PC-3 (cell line): ENCODE measurements around the gene ARMC5. TPM values are rescaled to one million over a fixed set of nuclear protein-coding genes. Genes with fewer than 3 reads are reported as not detected.

Source experiments
- ATAC-seq: fragments of 200-7000 bp; cut with Tn5 transposase; 2 replicates; pipeline ENCODE4 v1.9.1; 2020; ENCODE audit warnings: mild to moderate bottlenecking, moderate library complexity
- BruUV-seq: library from RNA; stranded (reverse); fragments of 400-500 nt; replicated peaks from 2 replicates; lab custom pipeline; 2021; lab: Mats Ljungman, UMichigan
- CTCF ChIA-PET: fragments of 300-600 bp; sonication (Branson Sonifier 250); formaldehyde crosslinking; loops from one replicate; lab custom pipeline; 2022; ENCODE audit warnings: antibody characterized with exemption; lab: Charles Lee
- POLR2A ChIA-PET: fragments of 300-600 bp; sonication (Branson Sonifier 250); formaldehyde crosslinking; loops from one replicate; lab custom pipeline; 2022; ENCODE audit warnings: antibody characterized with exemption; ENCODE audit not compliant: unreplicated experiment; lab: Charles Lee
- DNase-seq: peaks from one replicate; pipeline ENCODE4 v3.0.0-alpha.2; 2015
- H2AFZ ChIP-seq: fragments of 300-600 bp; sonication (generic); 2 replicates; pipeline ENCODE4 v1.6.0; 2016; ENCODE audit warnings: antibody characterized with exemption, low read length
- H3F3A ChIP-seq: fragments of 300-600 bp; sonication (generic); one replicate; pipeline ENCODE4 v1.6.0; 2017; ENCODE audit warnings: antibody characterized with exemption, low read length, control low read depth, mild to moderate bottlenecking; ENCODE audit not compliant: unreplicated experiment
- H3K27ac ChIP-seq: fragments of 300-600 bp; sonication (generic); 2 replicates; pipeline ENCODE4 v1.5.1; 2016; ENCODE audit warnings: mild to moderate bottlenecking, low read length
- H3K27me3 ChIP-seq: fragments of 300-600 bp; sonication (generic); 2 replicates; pipeline ENCODE4 v1.6.1; 2016; ENCODE audit warnings: low read length, mixed read lengths
- H3K36me3 ChIP-seq: fragments of 300-600 bp; sonication (generic); 2 replicates; pipeline ENCODE4 v1.6.1; 2016; ENCODE audit warnings: low read depth, mixed run types, low read length, mixed read lengths
- H3K4me1 ChIP-seq: fragments of 300-600 bp; sonication (generic); 2 replicates; pipeline ENCODE4 v1.5.1; 2016; ENCODE audit warnings: low read length; ENCODE audit not compliant: insufficient read depth
- H3K4me2 ChIP-seq: fragments of 300-600 bp; sonication (generic); 2 replicates; pipeline ENCODE4 v1.6.0; 2016; ENCODE audit warnings: low read length
- H3K4me3 ChIP-seq: fragments of 300-600 bp; sonication (generic); 2 replicates; pipeline ENCODE4 v1.5.1; 2016; ENCODE audit warnings: mild to moderate bottlenecking, low read length, mixed read lengths
- H3K79me2 ChIP-seq: fragments of 300-600 bp; sonication (generic); 2 replicates; pipeline ENCODE4 v1.6.1; 2017; ENCODE audit warnings: low read length, mixed read lengths
- H3K9ac ChIP-seq: fragments of 300-600 bp; sonication (generic); 2 replicates; pipeline ENCODE4 v1.6.0; 2016; ENCODE audit warnings: mild to moderate bottlenecking, low read length
- H3K9me2 ChIP-seq: fragments of 300-600 bp; sonication (generic); replicated peaks from 2 replicates; pipeline ENCODE4 v1.6.1; 2016; ENCODE audit warnings: mixed run types, low read length, mixed read lengths
- H3K9me3 ChIP-seq: fragments of 300-600 bp; sonication (generic); 2 replicates; pipeline ENCODE4 v1.6.1; 2016; ENCODE audit warnings: low read length, mixed read lengths
- H4K20me1 ChIP-seq: fragments of 300-600 bp; sonication (generic); 2 replicates; pipeline ENCODE4 v1.6.1; 2016; ENCODE audit warnings: low read length, mixed read lengths
- CTCF ChIP-seq: fragments of 300-600 bp; sonication (generic); conservative IDR thresholded peaks from 2 replicates; pipeline ENCODE4 v1.5.1; 2017; ENCODE audit warnings: antibody characterized with exemption, low read depth, mild to moderate bottlenecking, low read length
- EZH2 ChIP-seq: fragments of 300-600 bp; sonication (generic); IDR thresholded peaks from one replicate; pipeline ENCODE4 v1.6.1; 2017; ENCODE audit warnings: antibody characterized with exemption, mild to moderate bottlenecking, low read length; ENCODE audit not compliant: unreplicated experiment
- EZH2phosphoT487 ChIP-seq: fragments of 300-600 bp; sonication (generic); IDR thresholded peaks from 2 replicates; pipeline ENCODE4 v1.6.1; 2018; ENCODE audit warnings: mild to moderate bottlenecking, antibody characterized with exemption, low read length, borderline replicate concordance
- intact Hi-C: fragments of 100-400 bp; cut with micrococcal nuclease; formaldehyde crosslinking; loops from 2 replicates; pipeline ENCODE4 v1.9.0; 2023
- total RNA-seq: library from RNA; depleted of rRNA; stranded (reverse); fragments of >200 nt; gene quantifications from 2 replicates; pipeline ENCODE4 v1.2.3, GENCODE V29; 2014

Gene ARMC5
- total RNA-seq, 1 experiment from 2014 or later, result 5.8 TPM

GRCh38 chr16:31471875-31472708 lies 12.8 kb downstream of the ARMC5 start, which contains the start of gene TGFB1I1:
Gene TGFB1I1 (plus strand): TSS chr16:31472152. CDS start chr16:31472189, 37 bp downstream.
- POLR2A ChIA-PET, result interaction anchor here (0.9 kb wide), 1 partner anchor 12 kb away, joined by 5 read pairs; no protein-coding TSS in a partner anchor

GRCh38 chr16:31472709-31473203 lies 13.5 kb downstream of the ARMC5 start:
- no peak for TF ChIP-seq EZH2phosphoT487
- TF ChIP-seq CTCF, result peak; percentile 74
- Histone ChIP-seq H2AFZ (peak overlapping the region; percentile 91), H3F3A (no peaks in the 10 kb centered on the region), H3K36me3 (no peaks in the 10 kb centered on the region), H3K9me3 (no peaks in the 10 kb centered on the region), H3K4me2 (peak overlapping the region; percentile 85), H3K9me2 (no peaks in the 10 kb centered on the region), H3K9ac (peak overlapping the region; percentile 65), H3K4me1 (no peaks in the 10 kb centered on the region; the same call in 1 of the 2 replicates), H3K27ac (no peak overlapping the region), H3K4me3 (peak overlapping the region; percentile 73), H3K79me2 (no peaks in the 10 kb centered on the region), H4K20me1 (no peaks in the 10 kb centered on the region), H3K27me3 (no peaks in the 10 kb centered on the region)
- ATAC-seq (peak; percentile 81), DNase-seq (peak; percentile 69)
- intact Hi-C loops, result no loop called here
- ChIA-PET CTCF (no interaction called here), POLR2A (no interaction called here)
- no TSS peak for BruUV-seq

More at GRCh38 chr16:31471875-31472708, 12.8 kb downstream of the ARMC5 start, which contains the start of gene TGFB1I1:
- no peak for TF ChIP-seq EZH2phosphoT487
- no peak for TF ChIP-seq EZH2
- no peak for TF ChIP-seq CTCF
- intact Hi-C loops, result no loop called here
- H3K36me3 ChIP-seq, result no peaks in the 10 kb centered on the region
- peak within 1 kb of the TSS; percentile 73 for H3K4me3 ChIP-seq
- no peak within 1 kb of the TSS for H3K27ac ChIP-seq
- H3K9me3 ChIP-seq, result no peaks in the 10 kb centered on the region
- no peaks in the 10 kb centered on the region for H3K9me2 ChIP-seq
- peak within 1 kb of the TSS; percentile 85 for H3K4me2 ChIP-seq
- TSS peak; percentile 57 for BruUV-seq
- peak within 1 kb of the TSS; percentile 91 for H2AFZ ChIP-seq
- DNase-seq (peak; percentile 8), ATAC-seq (peak; percentile 64)
- no peaks in the 10 kb centered on the region for H3K79me2 ChIP-seq
- H3K9ac ChIP-seq, result peak within 1 kb of the TSS; percentile 65
- H4K20me1 ChIP-seq, result no peaks in the 10 kb centered on the region
- H3K27me3 ChIP-seq, result no peaks in the 10 kb centered on the region
- no peaks in the 10 kb centered on the region for H3F3A ChIP-seq
- CTCF ChIA-PET, result no interaction called here
- H3K4me1 ChIP-seq, result no peaks in the 10 kb centered on the region; the same call in 1 of the 2 replicates
